ENCODE results near the gene MRPS14.

DNA sequence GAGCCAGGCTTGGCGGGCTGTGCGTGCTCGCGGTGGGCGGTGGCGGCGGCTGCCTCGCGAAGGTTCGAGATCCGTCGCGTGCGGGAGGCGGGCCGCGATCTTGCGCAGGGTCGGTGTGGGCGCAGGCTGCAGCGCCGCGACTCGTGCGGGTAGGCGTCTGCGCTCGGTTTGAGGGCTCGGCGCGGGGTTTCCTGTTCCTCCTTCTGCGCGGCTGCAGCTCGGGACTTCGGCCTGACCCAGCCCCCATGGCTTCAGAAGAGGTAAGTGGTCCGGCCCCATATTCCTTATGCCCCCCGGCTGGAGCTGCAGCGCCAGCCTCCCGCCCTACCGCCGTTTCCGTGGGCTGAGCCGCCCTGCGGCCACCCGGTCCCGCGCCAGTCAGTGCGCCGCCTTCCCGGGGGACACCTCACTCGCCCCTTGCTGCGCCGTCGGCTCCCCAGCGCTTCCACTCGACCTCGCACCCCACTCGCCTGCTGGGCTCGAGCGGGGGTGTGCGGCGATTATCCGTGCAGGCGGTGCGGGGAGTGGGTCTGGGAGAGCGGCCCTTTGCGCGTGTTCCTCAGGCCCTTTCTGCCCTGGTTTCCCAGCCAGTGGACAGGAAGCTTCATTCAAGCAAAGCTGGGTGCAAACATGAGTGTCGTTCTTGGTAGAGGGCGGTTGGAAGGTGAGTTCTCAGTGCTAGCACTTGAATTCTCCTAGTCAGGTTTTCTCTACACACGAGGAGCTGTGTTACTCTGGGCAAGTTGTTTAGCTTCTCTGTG lies 23.1 kb downstream of the MRPS14 start, which contains the start of gene CACYBP:
- no peak for TF ChIP-seq CTCF (conservative IDR thresholded peaks at IDR 0.05)
- peak; percentile 58; the same call in 1 of the 2 replicates for TF ChIP-seq ZFX (IDR thresholded peaks at IDR 0.05)

Data from C4-2B (cell line).